GM21381 (cell line): ENCODE data around the gene RBM5.

Source experiments
- ATAC-seq: cut with Tn5 transposase; IDR thresholded peaks from one replicate; pipeline ENCODE4 v1.9.1; 2021; ENCODE audit warnings: mild to moderate bottlenecking, moderate library complexity; ENCODE audit not compliant: unreplicated experiment

The RBM5 gene

DNA sequence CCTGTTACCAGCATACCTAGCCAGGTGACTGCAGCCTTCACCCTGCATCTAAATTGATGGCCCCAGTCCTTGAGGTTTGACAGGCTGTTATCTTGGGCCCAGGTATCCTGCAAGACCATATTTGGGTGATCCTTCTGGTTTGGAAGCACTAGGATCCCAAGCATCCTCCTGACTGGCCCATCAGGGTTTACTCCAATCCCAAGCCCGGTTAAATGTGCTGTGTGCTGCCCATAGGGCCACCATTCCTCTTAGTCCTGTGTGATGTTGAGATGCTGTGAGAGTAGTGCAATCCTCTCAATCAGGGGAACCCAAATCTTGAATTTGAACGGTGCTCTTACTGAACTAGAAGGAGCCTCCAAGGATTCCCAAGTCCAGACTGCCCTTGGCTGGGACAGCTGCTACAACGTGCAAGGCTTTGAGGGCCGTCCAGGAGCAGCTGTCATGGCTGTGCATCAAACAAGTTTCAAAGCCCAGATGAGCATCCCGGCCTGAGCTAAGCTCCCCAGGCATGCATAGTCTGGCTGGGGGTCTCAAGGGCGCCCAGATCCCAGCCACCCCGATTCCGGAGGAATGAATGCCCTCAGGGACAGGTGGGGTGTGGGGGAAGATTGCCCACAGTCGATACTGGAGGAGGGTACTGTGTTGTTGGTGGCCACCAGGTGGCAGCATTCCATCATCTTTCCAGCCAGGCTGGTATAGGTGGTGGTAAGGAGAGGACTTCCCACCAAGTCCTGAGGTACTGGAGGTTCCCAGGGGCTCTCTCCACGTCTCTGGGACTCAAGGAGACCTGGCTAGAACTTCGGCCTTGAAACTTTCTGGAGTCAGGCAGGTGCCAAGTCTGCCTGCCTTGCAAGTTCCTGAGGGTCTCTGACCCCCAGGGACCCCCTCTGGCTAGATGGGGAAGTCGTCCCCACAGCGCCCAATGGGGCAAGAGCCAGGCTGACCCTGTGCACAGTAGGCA is 32.6 kb downstream of the RBM5 start:
- ATAC-seq = peak; percentile 69

DNA sequence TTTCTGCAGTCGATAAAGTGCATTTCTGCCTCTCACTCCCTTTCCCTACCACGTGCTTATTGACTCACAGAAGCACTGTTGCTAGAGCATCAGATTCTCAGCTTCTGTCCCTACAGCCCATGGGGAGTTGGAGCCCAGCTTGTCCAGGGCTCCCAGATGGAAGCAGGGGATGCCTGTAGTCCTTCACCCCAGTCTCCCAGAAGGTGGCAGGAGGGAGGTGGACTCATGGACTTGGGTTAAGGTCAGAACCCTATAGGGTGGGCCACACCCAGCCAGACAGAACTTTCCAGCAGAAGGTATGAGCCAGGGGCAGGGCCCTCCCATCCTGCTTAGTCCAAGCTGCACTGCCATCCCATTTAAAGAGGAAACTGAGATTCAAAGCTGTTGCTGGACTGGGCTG is 33.4 kb downstream of the RBM5 start:
- ATAC-seq = no peak

DNA sequence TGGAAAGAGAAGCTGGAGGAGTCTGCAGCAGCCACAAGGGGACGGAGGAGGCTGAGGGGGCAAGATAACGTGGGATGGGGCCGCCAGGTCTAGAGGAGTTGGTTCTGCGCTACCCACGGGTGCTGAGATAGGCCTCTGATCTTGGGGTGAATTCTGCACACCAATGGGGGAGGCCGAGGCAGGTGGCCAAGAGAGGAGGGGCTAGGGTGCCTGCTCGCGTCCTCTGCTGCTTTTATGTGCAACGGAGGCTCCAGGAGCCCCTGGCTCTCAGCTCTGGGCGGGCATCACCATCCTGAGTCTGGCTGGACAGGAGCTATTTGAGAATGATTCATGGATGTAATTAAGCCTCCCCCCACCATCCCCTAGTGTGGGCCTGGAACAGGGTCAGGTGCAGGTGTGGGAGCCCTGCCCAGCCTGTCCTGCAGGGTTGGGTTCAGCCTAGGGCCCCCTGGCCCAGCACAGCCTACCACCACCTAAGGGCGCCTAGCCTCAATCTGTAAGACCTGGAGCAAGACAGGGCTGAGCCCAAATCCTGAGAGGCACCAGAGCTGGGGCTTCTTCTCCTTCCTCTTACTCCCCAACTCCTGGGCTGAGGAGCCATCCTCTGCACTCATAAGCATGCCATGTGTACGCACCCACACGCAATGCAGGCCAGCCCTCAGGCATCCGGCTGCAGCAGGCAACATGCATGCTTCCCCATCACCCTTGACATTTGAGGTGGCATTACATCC is 34.1 kb downstream of the RBM5 start:
- ATAC-seq = no peak

DNA sequence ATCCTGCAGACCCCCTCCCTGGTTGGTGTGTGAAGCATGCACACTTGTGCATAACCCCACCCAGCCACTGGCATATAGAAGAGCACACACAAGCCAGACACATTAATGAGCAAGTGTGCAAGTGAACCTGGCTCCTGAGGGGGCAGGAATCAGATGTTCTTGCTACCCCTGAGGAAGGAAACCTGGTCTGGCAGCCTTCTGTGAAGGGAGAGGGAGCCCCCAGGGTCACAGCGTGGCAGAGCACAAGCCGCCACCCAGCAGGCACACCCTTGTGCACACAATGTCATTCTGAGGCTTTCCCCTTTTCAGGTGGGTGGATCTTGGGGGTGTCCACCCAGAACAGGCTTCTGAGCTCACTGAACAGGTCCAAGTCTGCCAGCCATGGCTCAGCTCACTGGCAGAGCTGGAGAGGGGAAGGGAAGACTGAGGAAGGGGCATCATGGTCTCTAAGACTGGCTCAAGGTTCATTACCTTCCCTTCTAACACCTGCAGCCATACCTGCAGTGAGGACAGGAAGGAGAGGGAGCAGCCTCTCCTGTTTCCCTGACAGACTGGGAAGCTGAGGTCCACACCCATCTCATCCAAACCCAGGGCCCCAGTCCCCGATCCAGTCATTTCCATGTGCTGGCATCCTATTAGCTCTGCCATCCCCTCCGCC is 34.8 kb downstream of the RBM5 start:
- no peak for ATAC-seq

DNA sequence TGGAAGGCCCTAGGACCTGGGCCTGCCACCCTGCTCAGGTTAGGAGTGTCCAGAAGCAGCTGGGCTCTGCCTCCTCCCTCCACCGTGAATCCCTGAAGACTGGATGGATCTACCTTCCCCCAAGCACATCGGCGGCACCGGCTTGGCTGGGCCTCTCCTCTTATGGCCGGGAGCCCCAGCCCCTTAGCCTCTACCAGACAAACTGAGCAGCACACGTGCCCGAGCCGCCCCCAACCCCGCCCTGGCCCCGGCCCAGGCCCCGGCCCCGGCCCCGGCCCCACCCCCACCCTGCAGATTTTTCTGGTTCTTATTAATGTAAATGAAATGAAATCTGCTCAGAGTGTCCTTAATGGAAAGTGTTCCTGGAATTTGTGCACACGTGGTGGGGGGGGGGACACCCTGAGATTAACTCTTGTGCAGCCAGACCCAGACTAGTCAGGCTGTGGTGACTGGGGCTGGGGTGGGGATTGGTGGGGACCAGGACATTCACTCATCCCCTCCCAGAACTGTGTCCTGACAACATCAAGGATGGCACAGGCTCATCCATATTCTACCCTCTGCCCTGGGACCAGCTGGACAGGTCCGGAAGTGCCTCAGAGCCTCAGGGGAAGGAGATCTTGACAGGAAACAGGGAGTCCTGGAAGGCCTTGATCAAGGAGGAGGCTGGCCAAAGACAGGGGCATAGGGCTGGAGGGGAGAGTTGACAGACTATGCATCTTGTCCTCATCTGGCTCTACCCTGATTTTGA is 35.5 kb downstream of the RBM5 start:
- no peak for ATAC-seq

DNA sequence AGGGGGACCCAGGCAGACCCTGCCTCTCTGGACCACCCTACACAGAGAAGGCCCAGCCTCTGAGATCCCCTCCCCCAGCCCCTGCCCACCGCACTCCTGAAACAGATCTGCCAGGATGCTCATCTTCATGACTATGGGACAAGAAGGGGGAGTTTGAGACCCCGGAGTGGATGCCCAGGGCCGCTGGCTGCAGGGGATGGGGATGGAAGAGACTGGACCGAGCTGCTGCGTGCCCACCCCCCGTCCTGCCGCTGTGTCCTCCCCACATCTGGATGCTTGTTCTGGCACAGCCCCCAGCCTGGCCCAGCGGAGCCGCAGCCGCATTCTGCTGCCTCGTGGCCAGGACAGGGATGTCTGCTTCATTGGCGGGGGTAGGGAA is 36.1 kb downstream of the RBM5 start:
- no peak for ATAC-seq

DNA sequence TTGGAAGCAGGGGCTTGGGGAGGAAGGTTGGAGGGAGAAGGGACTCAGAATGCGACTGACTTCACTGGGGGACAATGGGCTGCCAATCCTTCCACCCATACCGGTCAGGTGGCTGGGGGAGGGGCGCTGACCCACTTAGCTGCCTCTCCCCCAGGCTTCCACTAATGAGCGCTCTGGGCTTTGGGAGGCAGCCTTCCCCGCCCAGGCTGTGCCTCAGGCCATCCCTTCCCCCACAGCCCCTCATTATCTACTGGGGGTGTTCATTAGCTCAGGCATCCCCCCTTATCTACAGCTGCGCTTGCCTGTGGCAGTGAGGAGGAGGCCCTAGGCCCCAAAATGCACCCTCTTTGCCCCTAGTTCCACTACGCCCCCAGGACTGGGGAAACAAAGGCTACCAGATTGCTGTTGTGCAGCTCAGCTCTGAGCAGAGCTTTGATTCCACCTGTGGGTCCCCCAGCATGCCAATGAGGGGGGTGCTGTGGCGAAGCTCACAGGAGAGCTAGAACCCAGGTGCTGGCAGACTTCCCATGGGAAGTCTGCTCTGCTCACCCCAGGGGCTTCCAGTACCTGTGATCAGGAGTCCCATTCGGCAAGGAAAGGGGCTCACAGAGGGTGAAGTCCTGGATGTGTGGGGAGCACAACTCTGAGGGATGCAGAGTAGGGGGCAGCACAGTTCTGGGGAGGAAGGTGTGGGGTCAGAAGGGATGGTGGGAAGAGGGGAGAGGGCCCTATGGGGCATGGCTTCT is 37.0 kb downstream of the RBM5 start:
- no peak for ATAC-seq

DNA sequence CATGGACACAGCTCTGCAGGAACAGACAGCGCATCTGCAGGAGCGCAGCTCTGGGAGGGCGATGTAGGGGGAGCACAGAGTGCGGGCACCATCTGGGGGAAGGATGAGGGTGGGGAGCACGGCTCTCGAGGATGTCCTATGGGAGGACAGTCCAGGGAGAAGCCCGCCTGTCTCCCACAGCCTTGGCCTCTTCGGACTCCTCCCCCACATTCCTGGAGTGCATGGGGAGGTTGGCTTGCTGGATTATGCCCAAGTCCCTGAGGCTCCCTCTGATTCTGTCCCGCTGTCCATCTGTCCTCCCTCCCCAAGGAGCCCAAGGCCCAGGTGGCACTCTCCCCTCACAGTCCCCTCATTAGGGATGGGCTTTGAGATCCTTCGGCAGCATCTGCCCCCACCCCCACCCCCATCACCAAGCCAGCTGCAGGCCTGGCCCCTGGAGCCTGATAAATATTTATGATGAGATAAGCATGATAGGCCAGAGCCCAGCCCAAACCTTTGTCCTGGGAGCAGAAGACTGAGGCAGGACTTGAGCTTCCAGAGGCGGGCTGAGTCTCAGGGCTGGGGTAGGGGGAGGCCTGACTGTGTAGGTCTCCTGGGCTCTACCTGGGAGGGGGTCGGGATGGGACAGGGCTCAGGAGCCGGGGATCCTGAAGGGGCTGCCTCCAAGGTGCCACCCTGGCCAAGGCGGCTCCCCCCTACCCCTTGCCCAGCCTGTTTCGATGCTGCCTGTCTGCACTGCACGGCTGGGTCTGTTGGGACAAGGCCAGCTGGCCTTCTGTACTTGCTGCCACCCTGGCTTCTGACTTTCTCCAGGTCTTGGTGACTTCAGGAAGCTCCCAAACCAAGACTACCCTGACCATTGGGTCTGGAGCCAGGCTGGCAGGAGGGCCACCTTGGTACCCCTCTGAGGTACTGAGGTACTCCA is 37.8 kb downstream of the RBM5 start:
- no peak for ATAC-seq

DNA sequence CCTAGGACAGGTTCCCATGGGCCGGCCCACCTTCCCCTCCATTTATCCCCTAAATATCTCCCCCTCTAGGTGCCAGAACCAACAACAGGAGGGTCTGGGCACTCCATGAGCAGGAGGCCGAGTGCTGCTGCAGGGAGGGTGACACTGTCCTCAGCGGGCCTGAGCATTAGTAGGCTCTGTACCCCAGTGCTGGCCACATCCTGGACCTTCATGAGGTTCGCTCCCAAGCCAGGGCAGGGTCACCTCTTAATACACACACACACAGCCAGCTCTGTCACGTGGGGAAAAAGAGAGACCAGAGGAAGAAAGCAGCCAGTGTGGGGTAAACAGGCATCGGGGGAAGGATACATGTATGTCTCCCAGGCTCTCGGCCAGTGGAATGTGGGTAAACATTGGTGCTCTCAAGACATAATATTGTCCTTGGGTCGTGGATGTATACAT is 38.6 kb downstream of the RBM5 start:
- no peak for ATAC-seq

DNA sequence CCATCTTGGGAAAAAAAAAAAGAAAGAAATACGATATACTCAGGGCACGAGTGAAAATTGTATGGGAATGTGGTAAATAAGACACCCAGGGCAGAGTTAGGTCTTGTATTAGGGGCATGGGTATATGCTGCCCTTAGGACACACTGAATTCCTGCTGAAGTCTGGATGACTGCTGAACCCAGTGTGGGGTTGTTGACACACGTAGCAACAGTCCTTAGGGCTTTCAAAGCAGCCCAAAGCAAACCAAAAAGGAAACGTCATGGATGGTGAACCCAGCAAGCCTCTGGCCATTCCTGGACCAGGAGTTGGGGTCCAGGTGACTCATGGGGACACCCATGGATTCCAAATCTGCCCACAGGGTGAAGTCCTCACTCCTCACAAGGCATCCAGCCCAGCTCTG is 39.3 kb downstream of the RBM5 start:
- no peak for ATAC-seq

DNA sequence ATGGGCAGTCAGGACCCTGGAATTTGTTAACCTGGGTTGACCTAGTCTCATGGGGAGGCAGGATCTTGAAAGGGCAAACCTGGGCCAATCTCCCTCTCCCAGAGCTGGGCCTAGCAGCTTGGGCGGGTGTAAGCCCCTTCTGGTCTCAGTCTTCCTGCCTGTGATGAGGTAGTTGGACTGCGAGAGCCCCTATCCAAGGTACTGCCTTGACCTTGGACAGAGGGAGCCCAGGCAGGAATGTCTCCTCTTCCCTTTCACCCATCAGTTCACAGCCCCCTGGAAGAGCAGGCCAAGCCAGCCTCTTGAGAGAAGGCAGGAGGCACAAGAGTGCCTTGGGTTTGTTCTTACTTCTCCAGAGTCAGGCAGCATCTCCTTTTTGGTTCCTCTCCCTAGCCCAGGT is 41.7 kb downstream of the RBM5 start:
- ATAC-seq = no peak

DNA sequence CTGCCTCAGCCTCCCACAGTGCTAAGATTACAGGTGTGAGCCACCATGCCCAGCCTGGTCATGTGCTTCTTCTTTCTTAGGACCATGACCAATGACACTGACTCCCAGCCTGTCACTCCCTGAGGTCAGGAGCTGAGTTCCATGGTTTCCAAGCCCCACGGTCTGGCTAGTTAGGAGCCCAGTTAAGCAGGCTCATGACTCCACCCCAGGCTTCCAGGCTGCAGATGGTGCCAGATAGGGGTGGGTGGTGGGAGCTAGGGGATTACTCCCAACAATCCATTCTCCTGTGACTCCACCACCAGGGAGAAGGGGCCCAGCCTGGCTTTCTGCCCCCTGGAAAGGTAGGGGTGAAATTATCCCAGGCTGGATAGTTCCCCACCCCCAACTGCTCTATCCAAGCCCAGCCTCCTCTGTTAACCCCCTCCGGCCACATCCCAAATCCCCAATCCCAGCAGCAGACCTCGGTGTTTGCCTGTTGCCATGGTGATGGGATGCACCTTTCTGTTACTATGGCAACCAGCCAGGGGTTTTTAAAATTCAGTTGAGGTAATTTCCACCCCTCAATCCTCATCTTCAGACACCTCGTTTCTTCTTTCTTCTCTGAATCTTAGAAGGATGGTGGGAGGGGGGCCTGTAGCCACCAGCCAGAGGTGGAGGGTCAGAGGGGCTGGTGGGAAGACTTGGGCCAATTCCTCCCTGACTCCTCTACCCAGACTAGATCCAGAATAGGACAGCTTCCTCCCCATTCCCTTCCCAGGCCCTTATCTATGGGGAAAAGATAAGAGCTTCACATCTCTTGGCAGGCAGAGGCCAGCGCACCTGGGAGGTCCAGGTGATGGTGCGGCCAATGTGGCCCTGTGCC is 43.9 kb downstream of the RBM5 start:
- no peak for ATAC-seq

DNA sequence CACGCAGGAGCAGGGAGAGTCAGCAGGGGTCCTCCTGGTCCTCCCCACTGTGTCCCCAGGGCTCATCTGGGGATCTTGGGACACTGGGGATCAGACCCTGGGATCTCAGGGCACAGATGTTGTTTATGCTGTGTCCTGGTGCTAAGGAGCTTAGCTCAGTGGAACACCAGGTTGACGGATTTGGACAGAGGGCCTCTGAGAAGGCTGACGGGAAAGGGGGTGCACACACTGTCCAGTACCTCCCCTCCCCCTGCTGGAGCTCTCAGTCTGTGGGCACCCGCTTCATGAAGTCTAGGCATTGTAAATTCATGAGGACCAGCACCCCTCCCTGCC is 44.5 kb downstream of the RBM5 start:
- no peak for ATAC-seq

DNA sequence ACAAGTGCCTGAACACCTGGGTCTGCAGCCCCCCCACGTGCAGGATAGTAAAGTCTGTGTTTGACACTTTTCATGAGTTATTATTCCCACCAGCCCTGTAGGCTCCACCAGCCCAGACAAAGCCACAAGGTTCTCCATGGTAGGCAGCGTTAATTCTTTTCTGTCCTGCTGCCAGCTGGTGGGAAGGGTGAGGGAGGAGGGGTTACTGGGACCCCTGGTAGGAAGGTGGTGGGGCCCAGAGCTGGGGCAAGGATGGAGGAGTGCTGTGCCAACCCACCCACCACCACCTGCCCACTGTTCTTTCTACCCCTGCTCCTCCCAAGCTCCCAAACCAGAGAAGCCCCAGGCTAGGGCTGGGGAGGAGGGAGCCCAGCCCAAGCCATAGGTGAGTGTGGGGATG is 45.6 kb downstream of the RBM5 start:
- no peak for ATAC-seq

DNA sequence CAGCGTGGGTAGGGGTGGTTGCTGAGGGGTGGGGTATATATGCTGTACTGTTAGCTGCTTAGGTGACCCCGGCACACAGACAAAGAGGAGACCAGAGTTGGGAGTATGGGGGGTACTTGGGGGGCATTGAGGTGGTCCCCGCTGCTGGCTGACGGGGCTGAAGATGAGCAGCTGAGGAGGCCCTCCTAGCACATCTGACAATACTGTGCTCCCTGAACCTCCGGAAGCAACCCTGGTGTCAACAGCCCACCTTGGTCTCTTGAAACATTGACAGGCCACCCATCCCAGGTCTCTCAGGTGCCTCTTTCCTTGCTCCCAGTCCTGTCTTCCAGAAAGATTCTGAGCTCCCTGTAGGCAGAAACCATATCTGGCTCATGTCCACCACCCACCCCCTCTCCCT is 47.2 kb downstream of the RBM5 start:
- no peak for ATAC-seq

DNA sequence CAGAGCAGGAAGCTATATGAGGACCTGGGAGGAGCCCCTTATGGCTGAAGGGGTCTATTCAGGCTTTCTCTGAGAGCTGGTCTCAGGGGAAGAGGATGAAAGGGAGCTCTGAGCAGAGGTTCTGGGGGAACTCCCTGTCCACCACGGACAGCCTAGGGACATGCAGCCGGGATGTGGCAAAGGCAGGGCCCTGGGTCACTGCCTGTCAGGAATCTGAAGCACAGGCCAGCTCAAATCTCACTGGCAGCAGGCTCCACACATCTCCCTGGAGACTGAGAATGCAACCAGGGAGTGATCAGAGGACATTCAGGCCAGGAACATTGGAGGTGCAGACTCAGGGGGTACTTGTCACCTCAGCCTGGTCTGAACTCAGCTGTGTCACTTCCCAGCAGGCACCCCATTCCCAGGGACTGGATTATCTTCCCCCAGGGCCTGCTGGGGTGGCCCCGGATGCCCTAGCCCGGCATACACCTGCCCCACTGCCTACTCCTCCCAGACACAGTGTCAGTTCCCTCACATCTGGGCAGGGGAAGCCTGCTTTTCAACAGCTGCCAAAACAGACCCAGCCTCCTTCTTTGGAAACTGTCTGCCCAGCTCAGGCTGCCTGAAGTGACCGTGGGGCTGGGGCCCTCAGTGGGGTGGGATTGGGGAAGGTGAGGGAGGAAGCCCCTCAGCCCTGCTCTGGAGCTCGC is 48.1 kb downstream of the RBM5 start:
- no peak for ATAC-seq

DNA sequence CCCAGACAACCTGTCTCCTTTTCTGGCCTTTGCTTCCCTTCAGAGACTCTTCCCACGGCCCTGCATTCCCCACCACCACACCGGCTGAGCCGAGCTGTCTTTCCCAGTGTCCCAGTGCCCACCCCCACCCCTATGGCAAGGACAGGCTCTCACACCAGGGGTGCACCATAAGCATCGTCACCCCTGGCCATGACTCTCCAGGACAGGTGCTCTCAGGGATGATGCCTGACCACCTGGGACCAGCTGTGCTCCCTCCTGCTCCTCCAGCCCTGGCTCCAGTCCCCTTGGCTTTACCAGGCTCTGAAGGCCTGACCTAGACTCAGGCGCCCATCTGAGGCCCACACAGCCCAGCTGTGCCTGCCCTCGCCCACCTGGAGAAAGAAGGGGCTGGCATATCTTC is 48.8 kb downstream of the RBM5 start:
- ATAC-seq = no peak
